HG02938 (cell line): Measurements from ENCODE around the gene STAT4.

Source experiments
- ATAC-seq: cut with Tn5 transposase; IDR thresholded peaks from one replicate; pipeline ENCODE4 v1.9.1; 2021; ENCODE audit warnings: mild to moderate bottlenecking, moderate library complexity; ENCODE audit not compliant: unreplicated experiment

STAT4 gene

GRCh38 chr2:191018048-191018447, 132.7 kb downstream of the STAT4 start:
- ATAC-seq, result no peak

DNA sequence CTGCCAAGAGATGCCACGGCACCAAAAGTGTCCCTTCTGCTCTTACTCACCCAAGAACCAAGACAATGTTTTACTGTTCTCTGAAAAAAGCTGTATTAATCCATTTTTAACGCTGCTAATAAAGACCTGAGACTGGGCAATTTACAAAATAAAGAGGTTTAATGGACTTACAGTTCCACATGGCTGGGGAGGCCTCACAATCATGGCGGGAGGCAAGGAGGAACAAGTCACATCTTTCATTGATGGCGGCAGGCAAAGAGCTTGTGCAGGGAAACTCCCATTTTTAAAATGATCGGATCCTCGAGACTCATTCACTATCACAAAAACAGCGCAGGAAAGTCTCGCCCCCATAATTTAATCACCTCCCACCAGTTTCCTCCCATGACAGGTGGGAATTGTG, 135.0 kb downstream of the STAT4 start:
- no peak for ATAC-seq

DNA sequence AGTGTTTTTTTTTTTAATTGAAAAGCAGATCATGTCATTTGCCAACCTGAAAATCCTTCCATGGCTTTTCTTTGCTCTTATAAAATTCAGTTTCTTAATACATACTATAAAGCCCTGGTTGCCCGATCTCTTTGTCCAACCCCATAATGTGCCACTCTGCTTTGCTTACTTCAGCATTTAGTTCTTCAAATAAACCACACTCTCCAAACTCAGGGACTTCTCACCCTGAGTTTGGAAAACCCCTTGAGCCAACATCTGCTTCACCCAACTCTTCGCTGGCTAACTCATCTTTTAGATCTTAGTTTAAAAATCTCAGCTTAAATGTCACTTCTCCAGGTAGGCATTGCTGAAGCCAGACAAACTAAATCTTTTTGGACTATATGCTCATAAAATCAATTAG, 135.6 kb downstream of the STAT4 start:
- no peak for ATAC-seq

DNA sequence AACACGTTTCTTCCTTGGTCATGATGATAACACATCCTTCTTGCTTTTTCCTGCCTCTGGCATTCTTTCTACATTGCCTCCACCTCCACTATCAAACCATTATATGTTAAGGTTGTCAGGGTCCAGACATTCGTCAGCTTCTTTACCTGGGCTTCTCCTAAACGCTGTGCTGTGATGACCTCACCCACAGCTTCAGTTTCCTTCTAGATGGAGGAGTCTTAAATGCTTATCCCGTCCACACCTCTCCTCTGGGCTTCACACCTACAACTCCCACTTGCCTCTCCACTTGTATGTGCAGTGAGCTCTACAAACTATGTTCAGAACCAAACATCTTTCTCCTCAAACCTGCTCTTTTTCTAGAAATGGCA, 136.2 kb downstream of the STAT4 start:
- ATAC-seq, result no peak

DNA sequence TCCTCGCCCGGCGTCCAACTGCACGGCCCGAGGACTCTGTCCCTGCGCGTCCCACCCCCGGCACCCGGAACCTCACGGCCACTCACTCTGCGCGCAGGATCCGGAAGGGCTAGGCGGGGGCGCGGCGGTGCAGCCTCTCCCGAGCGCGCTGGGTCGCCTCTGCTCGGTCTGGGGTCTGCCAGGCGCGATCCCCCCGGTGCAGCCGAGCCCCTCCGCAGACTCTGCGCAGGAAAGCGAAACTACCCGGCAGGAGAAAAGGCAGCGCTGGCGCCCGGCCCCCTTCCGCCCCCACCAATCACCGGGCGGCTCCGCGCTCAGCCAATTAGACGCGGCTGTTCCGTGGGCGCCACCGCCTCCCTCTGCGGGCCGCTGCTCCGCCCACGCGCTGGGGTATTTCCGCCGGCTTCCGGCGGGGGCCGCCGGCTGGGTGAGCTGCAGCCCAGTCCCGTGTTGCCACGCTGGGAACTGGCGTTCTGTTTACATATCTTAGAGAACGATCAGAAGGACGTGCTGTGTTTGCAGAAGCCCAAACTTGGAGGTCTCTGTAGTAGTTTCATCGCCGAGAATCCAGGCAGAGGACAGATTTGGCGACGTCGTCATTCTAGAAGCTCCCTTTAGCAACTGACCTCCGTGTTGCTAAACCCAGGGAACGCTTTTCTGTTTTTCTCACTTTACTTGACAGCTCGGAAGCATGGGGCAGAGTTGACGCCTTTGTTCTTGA, 136.7 kb downstream of the STAT4 start, which contains the start of gene STAT1:
STAT1 (minus strand) TSS at position 240 of the 721 bp plus-strand sequence. CDS start 4,168 bp downstream, outside the sequence.
- ATAC-seq, result peak; percentile 78

DNA sequence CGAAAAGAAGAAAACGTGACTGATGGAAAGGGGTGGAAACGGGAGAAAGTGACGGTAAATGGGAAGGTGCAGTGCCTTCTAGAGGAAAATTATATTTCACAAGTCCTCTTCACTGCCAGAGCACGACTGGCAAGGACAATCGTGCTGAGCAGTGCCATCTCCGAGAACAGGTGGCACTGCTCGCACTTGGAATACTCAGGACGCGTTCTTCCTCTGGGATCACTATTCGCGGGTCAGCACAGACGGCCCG, 137.2 kb downstream of the STAT4 start:
- ATAC-seq, result no peak

DNA sequence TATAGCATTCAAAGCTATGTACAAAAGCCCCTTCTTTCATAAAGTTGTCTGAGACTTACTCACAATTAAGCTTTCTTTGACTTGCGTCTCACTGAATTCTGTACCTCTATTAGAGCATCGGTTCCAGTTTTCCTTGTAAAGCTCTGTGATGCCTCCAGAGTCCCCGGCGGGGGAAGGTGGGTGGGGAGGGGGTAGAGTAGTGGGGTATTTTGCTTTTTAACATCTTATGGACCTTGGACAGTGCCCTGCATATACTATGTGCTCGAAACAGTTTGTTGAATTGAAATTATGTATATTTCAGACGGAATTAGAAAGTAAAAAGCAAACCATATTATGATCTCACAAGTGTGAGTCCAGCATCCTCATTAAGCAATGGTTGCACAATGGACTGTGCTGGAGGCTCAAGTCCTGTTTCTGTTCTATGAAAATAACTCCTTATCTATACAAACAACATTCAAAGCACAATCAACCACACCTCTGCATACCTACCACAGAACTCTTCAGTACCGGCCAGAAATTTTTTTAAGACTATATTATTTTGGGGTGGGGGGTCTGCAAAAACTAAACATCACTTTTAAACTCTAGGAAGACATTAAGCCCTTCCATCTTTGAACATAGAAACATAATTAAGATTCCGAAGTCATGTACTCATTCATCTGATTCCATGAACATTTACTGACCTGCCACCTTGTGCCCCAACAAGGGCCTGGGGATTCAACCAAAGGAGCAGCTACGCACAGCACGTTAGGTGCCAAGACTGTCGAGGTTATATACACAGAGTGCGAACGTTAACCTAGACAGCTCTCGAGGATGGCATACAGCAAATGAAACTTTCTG, 137.7 kb downstream of the STAT4 start:
- ATAC-seq, result peak; percentile 6

GRCh38 chr2:191012346-191012745, 138.4 kb downstream of the STAT4 start:
- no peak for ATAC-seq

GRCh38 chr2:191010887-191011885, 139.6 kb downstream of the STAT4 start:
- no peak for ATAC-seq

DNA sequence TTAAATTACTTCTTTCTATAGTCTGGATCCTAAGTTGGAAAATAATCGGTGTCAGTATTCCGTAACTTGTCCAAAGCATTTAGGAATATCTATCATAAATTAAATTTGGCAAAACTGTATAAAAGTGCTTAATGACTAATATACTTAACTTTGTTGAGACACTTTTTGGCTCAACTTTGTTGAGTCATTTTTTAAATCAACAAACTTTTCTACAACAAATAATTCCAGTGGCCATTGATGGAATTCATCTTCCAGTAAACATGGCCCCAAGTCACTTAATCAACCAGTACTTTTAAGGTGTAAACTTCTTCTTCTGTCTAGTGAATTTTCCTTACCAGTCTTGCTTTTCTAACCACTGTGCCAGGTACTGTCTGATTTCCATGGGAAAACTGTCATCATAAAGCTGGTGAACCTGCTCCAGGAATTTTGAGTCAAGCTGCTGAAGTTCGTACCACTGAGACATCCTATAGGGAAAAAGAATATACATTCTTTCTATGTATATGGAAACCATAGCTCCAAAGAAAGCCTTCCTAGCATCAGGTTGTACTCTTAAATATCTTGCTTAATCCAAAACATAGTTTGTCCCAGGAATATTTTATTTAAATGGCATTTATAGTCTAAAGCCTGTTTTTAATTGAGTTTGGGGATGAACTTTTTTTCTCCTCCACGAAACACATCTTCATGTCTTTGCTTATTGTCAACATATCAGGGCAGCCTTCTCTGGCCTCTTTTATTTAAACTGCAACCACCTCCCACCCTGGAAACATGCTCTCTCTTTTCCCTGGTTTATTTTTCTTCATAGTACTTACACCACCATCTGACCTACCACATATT, 141.0 kb downstream of the STAT4 start:
- ATAC-seq, result no peak

- ATAC-seq, result no peak
Measured at GRCh38 chr2:191008286-191008685, 142.5 kb downstream of the STAT4 start.

GRCh38 chr2:191006997-191007783, 143.6 kb downstream of the STAT4 start:
- ATAC-seq, result no peak

GRCh38 chr2:191006297-191006696, 144.5 kb downstream of the STAT4 start:
- ATAC-seq, result no peak

- no peak for ATAC-seq
Measured at GRCh38 chr2:191003405-191004309, 147.1 kb downstream of the STAT4 start.

DNA sequence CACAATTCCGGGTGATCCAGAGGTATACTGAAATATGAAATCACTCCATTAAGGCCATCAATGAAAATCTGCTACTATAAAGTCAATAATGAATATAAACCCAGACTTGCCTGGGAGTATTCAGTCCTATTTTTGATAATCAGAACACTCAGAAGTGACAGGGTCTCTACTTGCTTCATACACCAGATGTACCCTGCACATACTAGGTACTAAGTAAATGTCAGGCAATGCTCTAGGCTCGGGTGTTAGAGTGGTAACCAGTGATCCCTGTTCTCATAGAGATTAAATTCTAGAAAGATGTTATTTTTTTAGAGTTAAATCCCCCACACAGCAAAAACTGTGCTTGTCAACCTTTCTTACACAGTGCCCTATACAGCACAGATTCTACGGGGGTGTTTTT, 149.2 kb downstream of the STAT4 start:
- ATAC-seq, result no peak

GRCh38 chr2:191001032-191001431, 149.8 kb downstream of the STAT4 start:
- no peak for ATAC-seq

- ATAC-seq, result no peak
Measured at GRCh38 chr2:190999949-191000665, 150.7 kb downstream of the STAT4 start.

DNA sequence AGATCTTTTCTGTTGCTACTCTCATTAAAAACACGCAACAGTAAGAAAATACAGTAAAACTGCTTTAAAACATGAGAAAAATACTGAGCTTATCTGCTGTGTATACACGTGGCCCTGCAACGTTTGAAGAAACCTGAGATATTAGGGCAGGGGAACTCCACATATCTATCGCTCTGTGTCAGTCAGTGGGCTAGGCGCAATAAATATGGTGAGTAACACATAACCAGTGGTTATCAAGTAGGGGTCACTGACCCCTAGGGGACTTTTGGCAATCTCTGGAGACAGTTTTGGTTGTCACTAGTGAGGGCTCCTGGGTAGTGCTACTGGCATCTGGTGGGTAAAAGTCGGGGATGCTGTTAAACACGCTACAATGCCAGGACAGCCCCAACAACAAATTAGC, 151.7 kb downstream of the STAT4 start:
- ATAC-seq, result no peak
